ENCODE measurements around the gene KRTAP10-12. TPM values are rescaled to one million over a fixed set of nuclear protein-coding genes. Genes with fewer than 3 reads are reported as not detected.

Gene KRTAP10-12
- polyA plus RNA-seq, 1 of the 3 experiments (the other 2 are of a cell fraction), result not detected

GRCh38 chr21:44708866-44709425, 12.0 kb downstream of the KRTAP10-12 start:
- CTCF ChIA-PET, result interaction anchor here (0.9 to 1.0 kb wide), 2 partner anchors 34 to 198 kb away, joined by 3 read pairs; no protein-coding TSS in a partner anchor
- TF ChIP-seq GABPA (IDR thresholded peaks at IDR 0.05; ENCODE audit: low read depth) (no peak), FOXJ3 (CRISPR knock-in tag; IDR thresholded peaks at IDR 0.05) (no peak), EZH2phosphoT487 (IDR thresholded peaks at IDR 0.05; ENCODE audit: borderline replicate concordance, low read depth) (no peak), ELF1 (IDR thresholded peaks at IDR 0.05) (no peak), MXI1 (IDR thresholded peaks at IDR 0.05; ENCODE audit: low read depth, low read length) (no peak), TEAD4 (IDR thresholded peaks at IDR 0.05; ENCODE audit: borderline replicate concordance, insufficient read depth) (no peak), IRF3 (IDR thresholded peaks at IDR 0.05; ENCODE audit: low read depth, low read length) (no peak), RFX5 (IDR thresholded peaks at IDR 0.05; ENCODE audit: low read length) (no peak), NRF1 (IDR thresholded peaks at IDR 0.05; ENCODE audit: low read depth, low read length) (no peak), SIN3A (IDR thresholded peaks at IDR 0.05; ENCODE audit: borderline replicate concordance, low read depth, low read length) (no peak), GATA2 (CRISPR knock-in tag; IDR thresholded peaks at IDR 0.05) (no peak), FOXM1 (IDR thresholded peaks at IDR 0.05; ENCODE audit: low read depth) (no peak), PBX3 (IDR thresholded peaks at IDR 0.05) (no peak), FOSL2 (IDR thresholded peaks at IDR 0.05; ENCODE audit: borderline replicate concordance, low read depth) (no peak), MEF2A (IDR thresholded peaks at IDR 0.05; ENCODE audit: borderline replicate concordance, low read depth) (no peak), USF2 (IDR thresholded peaks at IDR 0.05; ENCODE audit: borderline replicate concordance, low read depth, low read length) (no peak), RAD21 (IDR thresholded peaks at IDR 0.05; ENCODE audit: low read length) (no peak), TAF1 (IDR thresholded peaks at IDR 0.05; ENCODE audit: borderline replicate concordance, low read depth, low read length) (no peak)
- DNase-seq, result peak; percentile 25

More at GRCh38 chr21:44708866-44709425, 12.0 kb downstream of the KRTAP10-12 start:
- WGBS (ENCODE audit: low lambda C conversion rate), result 4% methylated on average over 8 of the region's 25 CpGs
- no peaks in the 10 kb centered on the region for H3K9me2 ChIP-seq
- H3F3A ChIP-seq (replicated peaks; ENCODE audit: insufficient read depth), result no peaks in the 10 kb centered on the region
- H3K4me2 ChIP-seq, result peak overlapping the region; percentile 41; the same call in 1 of the 2 replicates
- H3K4me1 ChIP-seq (ENCODE audit: control insufficient read depth in 1 of 2, insufficient read depth in 2 of 2, low read depth in 1 of 2, low read length in 1 of 2), result no peaks in the 10 kb centered on the region; a peak in 1 of 4 replicates
- H3K27me3 ChIP-seq (ENCODE audit: insufficient read depth), result peaks cover 81% of the 10 kb centered on the region
- POLR2A ChIA-PET, result no interaction called here
- H3K4me3 ChIP-seq (ENCODE audit: low read depth in 2 of 2, low read length in 1 of 2), result no peak overlapping the region
- H3K79me2 ChIP-seq (ENCODE audit: insufficient read depth), result no peaks in the 10 kb centered on the region
- no peaks in the 10 kb centered on the region for H3K9me3 ChIP-seq
- no peak overlapping the region; the same call in 1 of the 2 replicates for H2AFZ ChIP-seq (ENCODE audit: low read depth)
- no peak overlapping the region for H3K9ac ChIP-seq
- H4K20me1 ChIP-seq (ENCODE audit: insufficient read depth), result no peaks in the 10 kb centered on the region
- no peak overlapping the region for H3K27ac ChIP-seq (ENCODE audit: low read depth in 2 of 2, low read length in 1 of 2)
- H3K36me3 ChIP-seq (replicated peaks in 1 of 2; ENCODE audit: control insufficient read depth in 1 of 2, insufficient read depth in 2 of 2, low read length in 1 of 2), result no peaks in the 10 kb centered on the region

Data from SK-N-SH (cell line).